GM12878 (cell line): Measurements from ENCODE around the gene EXD3. TPM values are rescaled to one million over a fixed set of nuclear protein-coding genes. Genes with fewer than 3 reads are reported as not detected.

Source experiments
- ATAC-seq: fragments of 200-7000 bp; cut with Tn5 transposase; 3 replicates; pipeline ENCODE4 v1.9.1; 2020; ENCODE audit warnings: mild to moderate bottlenecking, moderate library complexity
- BruUV-seq: library from RNA; stranded (reverse); fragments of 400-500 nt; replicated peaks from 2 replicates; lab custom pipeline; 2021; lab: Mats Ljungman, UMichigan
- CTCF ChIA-PET: fragments of 300-600 bp; sonication (Branson Sonifier 250); formaldehyde crosslinking; extraction: SDS; loops from one replicate; lab custom pipeline; 2021; ENCODE audit warnings: inconsistent platforms; lab: Yijun Ruan, JAX
- POLR2A ChIA-PET: fragments of 350-600 bp; formaldehyde crosslinking; extraction: SDS; loops from one replicate; lab custom pipeline; 2021; ENCODE audit warnings: inconsistent platforms; lab: Charles Lee
- RAD21 ChIA-PET: fragments of 300-600 bp; sonication (Branson Sonifier 250); formaldehyde crosslinking; loops from one replicate; lab custom pipeline; 2023; ENCODE audit warnings: antibody characterized with exemption; ENCODE audit not compliant: unreplicated experiment; lab: Charles Lee
- SMC1A ChIA-PET: fragments of 300-600 bp; sonication (Branson Sonifier 250); formaldehyde crosslinking; loops from one replicate; lab custom pipeline; 2023; ENCODE audit not compliant: unreplicated experiment, uncharacterized antibody; lab: Charles Lee
- DNase-seq: peaks from one replicate; pipeline ENCODE4 v3.0.0-alpha.2; 2011; ENCODE audit warnings: low read depth, low spot score
- FAIRE-seq: peaks from 3 replicates; lab custom pipeline; 2011; peaks lifted over from hg19 to GRCh38; lab: Jason Lieb, UNC
- H2AFZ ChIP-seq: 2 replicates; pipeline ENCODE4 v1.6.0; 2011; ENCODE audit warnings: low read depth, low read length, control low read depth; ENCODE audit not compliant: control insufficient read depth
- H3K27ac ChIP-seq: 2 replicates; pipeline ENCODE4 v1.5.1; 2011; ENCODE audit warnings: control low read depth; ENCODE audit not compliant: control insufficient read depth, insufficient read depth
- H3K27me3 ChIP-seq, 2 experiments: replicated peaks in 1 of 2; 2 replicates each; pipeline versions ENCODE4 v1.6.0 to v1.6.1; 2011; ENCODE audit warnings: low read length in 1 of 2; ENCODE audit not compliant: control insufficient read depth in 2 of 2, insufficient read depth in 2 of 2
- H3K36me3 ChIP-seq, 2 experiments: 2 replicates each; pipeline ENCODE4 v1.5.1; 2011; ENCODE audit warnings: low read length in 1 of 2; ENCODE audit not compliant: control insufficient read depth in 2 of 2, insufficient read depth in 2 of 2
- H3K4me1 ChIP-seq: 2 replicates; pipeline ENCODE4 v1.6.1; 2011; ENCODE audit warnings: mild to moderate bottlenecking, low read length, moderate library complexity, mixed read lengths; ENCODE audit not compliant: control insufficient read depth, insufficient read depth
- H3K4me2 ChIP-seq: 2 replicates; pipeline ENCODE4 v1.6.0; 2011; ENCODE audit warnings: control low read depth; ENCODE audit not compliant: control insufficient read depth, insufficient read depth
- H3K4me3 ChIP-seq: fragments of 200-600 bp; sonication (generic); 2 replicates; pipeline ENCODE4 v1.5.1; 2016
- H3K79me2 ChIP-seq: 2 replicates; pipeline ENCODE4 v1.6.0; 2011; ENCODE audit warnings: low read length; ENCODE audit not compliant: control insufficient read depth, insufficient read depth
- H3K9ac ChIP-seq: 2 replicates; pipeline ENCODE4 v1.8.0; 2011; ENCODE audit warnings: low read length, control low read depth, mixed read lengths; ENCODE audit not compliant: control insufficient read depth, insufficient read depth
- H3K9me3 ChIP-seq: replicated peaks from 3 replicates; pipeline ENCODE4 v1.5.1; 2011; ENCODE audit warnings: mild to moderate bottlenecking, low read length; ENCODE audit not compliant: control insufficient read depth, insufficient read depth
- H4K20me1 ChIP-seq: 2 replicates; pipeline ENCODE4 v1.6.0; 2011; ENCODE audit not compliant: control insufficient read depth, insufficient read depth
- BRCA1 ChIP-seq: IDR thresholded peaks from 2 replicates; pipeline ENCODE4 v1.6.1; 2011; ENCODE audit warnings: low read depth, low read length, improper control_type of control experiment
- CHD4 ChIP-seq: fragments of 200-600 bp; sonication (generic); IDR thresholded peaks from 2 replicates; pipeline ENCODE4 v1.6.1; 2016; ENCODE audit warnings: mild to moderate bottlenecking
- EED ChIP-seq: sonication (generic); IDR thresholded peaks from 2 replicates; pipeline ENCODE4 v1.6.1; 2016; ENCODE audit warnings: antibody characterized with exemption, low read depth
- EGR1 ChIP-seq, 2 experiments: IDR thresholded peaks; 1 replicate in 1 of 2; 2 replicates in 1 of 2; pipeline ENCODE4 v1.6.1; 2011 to 2012; ENCODE audit warnings: low read depth in 2 of 2, low read length in 2 of 2, borderline replicate concordance in 1 of 2, mild to moderate bottlenecking in 1 of 2, moderate library complexity in 1 of 2
- FOS ChIP-seq: IDR thresholded peaks from 3 replicates; pipeline ENCODE4 v1.6.1; 2011; ENCODE audit warnings: borderline replicate concordance; ENCODE audit not compliant: insufficient read length; ENCODE audit errors: extremely low read depth
- NFXL1 ChIP-seq: fragments of 450-650 bp; IDR thresholded peaks from 2 replicates; pipeline ENCODE4 v1.6.1; 2017; ENCODE audit warnings: antibody characterized with exemption, mild to moderate bottlenecking, borderline replicate concordance
- POLR2AphosphoS5 ChIP-seq: IDR thresholded peaks from 2 replicates; pipeline ENCODE4 v1.6.1; 2011; ENCODE audit warnings: mild to moderate bottlenecking, low read length, inconsistent platforms
- RB1 ChIP-seq: fragments of 450-650 bp; formaldehyde crosslinking; IDR thresholded peaks from 2 replicates; pipeline ENCODE4 v1.6.1; 2017; ENCODE audit warnings: mild to moderate bottlenecking, borderline replicate concordance
- SREBF2 ChIP-seq: IDR thresholded peaks from 2 replicates; pipeline ENCODE4 v1.6.1; 2012; ENCODE audit warnings: mild to moderate bottlenecking, low read length
- TBL1XR1 ChIP-seq: IDR thresholded peaks from 2 replicates; pipeline ENCODE4 v1.6.1; 2012; ENCODE audit warnings: low read depth, low read length, improper control_type of control experiment
- TCF12 ChIP-seq: IDR thresholded peaks from 2 replicates; pipeline ENCODE4 v1.6.1; 2011; ENCODE audit warnings: low read depth, mild to moderate bottlenecking, low read length
- ZNF274 ChIP-seq: IDR thresholded peaks from one replicate; pipeline ENCODE4 v1.8.0; 2011; ENCODE audit not compliant: insufficient read length, insufficient read depth
- WGBS: methylation state at CpG from one replicate; pipeline ENCODE4 v1.1.6; 2016; ENCODE audit warnings: low lambda C conversion rate; ENCODE audit not compliant: insufficient replicate concordance, insufficient coverage; ENCODE audit errors: missing lambda C conversion rate; 5-methylcytosine and 5-hydroxymethylcytosine counted together
- in situ Hi-C: fragments of 300-500 bp; cut with MboI; formaldehyde crosslinking; loops from 9 replicates; pipeline ENCODE4 v1.14.3; 2018; ENCODE audit warnings: mixed read lengths
- intact Hi-C: fragments of 100-400 bp; cut with micrococcal nuclease; formaldehyde crosslinking; loops from one replicate; pipeline ENCODE4 v1.14.2; 2022; ENCODE audit not compliant: unreplicated experiment
- polyA plus RNA-seq, 11 experiments: library from polyadenylated mRNA; depleted of rRNA in 4 of 11; unstranded in 6 of 11; stranded (reverse) in 5 of 11; fragments of >200 nt; fragmentation: Nextera tagmentation in 4 of 11; fragmentation: Illumina TruSeq in 1 of 11; extraction: Ambion mirVana in 4 of 11; extraction: Trizol in 1 of 11; gene quantifications; 1 replicate in 1 of 11; 2 replicates in 10 of 11; pipeline versions ENCODE4 v1.2.1 to v1.2.3, GENCODE V29; 2011 to 2016; ENCODE audit warnings: inconsistent platforms in 2 of 11, missing spikeins in 2 of 11, low read depth in 1 of 11
- total RNA-seq, 4 experiments: library from RNA; depleted of rRNA in 3 of 4; stranded (reverse); fragments of >200 nt in 3 of 4; fragmentation: Illumina TruSeq in 1 of 4; extraction: Trizol in 1 of 4; gene quantifications; 2 replicates each; pipeline versions ENCODE4 v1.2.1 to v1.2.3, GENCODE V29; 2013 to 2021
- TF ChIP-seq, protein P1 (sequence below): fragments of 450-650 bp; IDR thresholded peaks from 2 replicates; pipeline ENCODE4 v1.6.1; 2017; ENCODE audit warnings: low read depth, mild to moderate bottlenecking, moderate library complexity
- TF ChIP-seq, protein P2 (sequence below), 3 experiments: IDR thresholded peaks in 2 of 3; conservative IDR thresholded peaks in 1 of 3; 2 replicates each; pipeline ENCODE4 v1.5.1; 2011; ENCODE audit warnings: low read depth in 3 of 3, low read length in 3 of 3, mild to moderate bottlenecking in 3 of 3, control low read depth in 2 of 3, moderate library complexity in 2 of 3, inconsistent platforms in 1 of 3, mixed read lengths in 1 of 3; ENCODE audit not compliant: control insufficient read depth in 2 of 3, insufficient read depth in 1 of 3; ENCODE audit errors: extremely low read depth in 1 of 3
- TF ChIP-seq, protein P3 (sequence below): IDR thresholded peaks from 2 replicates; pipeline ENCODE4 v1.6.1; 2011; ENCODE audit warnings: low read depth, mild to moderate bottlenecking, low read length, moderate library complexity, borderline replicate concordance; ENCODE audit errors: extremely low read depth
- TF ChIP-seq, protein P4 (sequence below): fragments of 450-650 bp; IDR thresholded peaks from 2 replicates; pipeline ENCODE4 v1.6.1; 2017; ENCODE audit warnings: mild to moderate bottlenecking, moderate library complexity

Gene EXD3
- total and polyA plus RNA-seq, 10 of the 15 experiments (the other 5 are each of a cell fraction or from before 2014, with no cell fraction given): 0.21 to 7.1 (median 3.6) TPM

DNA sequence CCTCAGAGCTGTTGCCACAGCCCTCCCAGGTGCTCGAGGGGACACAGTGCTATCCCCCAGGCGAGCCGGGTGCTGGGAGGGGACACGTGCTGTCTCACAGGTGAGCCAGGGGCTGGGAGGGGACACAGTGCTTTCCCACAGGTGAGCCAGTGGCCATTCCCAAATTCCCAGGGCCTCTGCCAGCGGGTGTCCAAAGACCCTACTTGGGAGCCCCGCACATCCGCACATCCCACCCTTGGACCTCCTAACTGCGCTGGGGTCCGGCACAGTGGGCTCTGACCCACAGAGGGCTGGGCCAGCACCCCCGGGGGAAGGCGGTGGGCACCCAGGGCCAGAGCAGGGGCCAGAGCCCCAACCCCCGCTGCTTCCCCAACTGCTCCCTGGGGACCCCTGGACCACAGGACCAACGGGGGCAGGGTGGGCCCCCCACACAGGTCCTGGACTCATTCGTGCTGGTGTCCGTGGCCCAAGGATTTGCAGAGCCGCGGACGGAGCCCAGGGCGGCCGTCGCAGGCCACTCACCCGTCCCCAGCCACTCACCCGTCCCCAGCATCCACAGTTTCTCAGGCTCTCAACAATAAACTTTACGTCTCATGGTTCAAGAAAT is 17.9 kb downstream of the EXD3 start:
- Histone ChIP-seq H3K36me3 (no peaks in the 10 kb centered on the region; a peak in 1 of 4 replicates), H3K27ac (no peak overlapping the region), H3K4me3 (no peak overlapping the region), H3K79me2 (no peaks in the 10 kb centered on the region), H3K27me3 (no peaks in the 10 kb centered on the region), H4K20me1 (no peaks in the 10 kb centered on the region), H2AFZ (no peak overlapping the region), H3K4me2 (no peak overlapping the region), H3K4me1 (peaks cover 5% of the 10 kb centered on the region), H3K9ac (no peak overlapping the region), H3K9me3 (peaks cover 17% of the 10 kb centered on the region)
- BruUV-seq: no TSS peak
- DNase-seq (no peak), ATAC-seq (no peak), FAIRE-seq (no peak)
- RAD21 ChIA-PET: no interaction called here
- SMC1A ChIA-PET: no interaction called here
- POLR2A ChIA-PET: no interaction called here
- 90% methylated on average over 18 of the region's 24 CpGs for WGBS
- in situ Hi-C loops: loop anchor here (5.0 kb wide), 1 partner anchor 113 kb away; no protein-coding TSS in a partner anchor
- intact Hi-C loops: no loop called here
- CTCF ChIA-PET: interaction anchor here (1.0 kb wide), 1 partner anchor 309 kb away, joined by 3 read pairs; no protein-coding TSS in a partner anchor
- no peak for TF ChIP-seq TBL1XR1
- TF ChIP-seq TCF12: no peak
- TF ChIP-seq, protein P1, sequence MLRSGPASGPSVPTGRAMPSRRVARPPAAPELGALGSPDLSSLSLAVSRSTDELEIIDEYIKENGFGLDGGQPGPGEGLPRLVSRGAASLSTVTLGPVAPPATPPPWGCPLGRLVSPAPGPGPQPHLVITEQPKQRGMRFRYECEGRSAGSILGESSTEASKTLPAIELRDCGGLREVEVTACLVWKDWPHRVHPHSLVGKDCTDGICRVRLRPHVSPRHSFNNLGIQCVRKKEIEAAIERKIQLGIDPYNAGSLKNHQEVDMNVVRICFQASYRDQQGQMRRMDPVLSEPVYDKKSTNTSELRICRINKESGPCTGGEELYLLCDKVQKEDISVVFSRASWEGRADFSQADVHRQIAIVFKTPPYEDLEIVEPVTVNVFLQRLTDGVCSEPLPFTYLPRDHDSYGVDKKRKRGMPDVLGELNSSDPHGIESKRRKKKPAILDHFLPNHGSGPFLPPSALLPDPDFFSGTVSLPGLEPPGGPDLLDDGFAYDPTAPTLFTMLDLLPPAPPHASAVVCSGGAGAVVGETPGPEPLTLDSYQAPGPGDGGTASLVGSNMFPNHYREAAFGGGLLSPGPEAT: no peak
- TF ChIP-seq CHD4: no peak
- TF ChIP-seq, protein P2, sequence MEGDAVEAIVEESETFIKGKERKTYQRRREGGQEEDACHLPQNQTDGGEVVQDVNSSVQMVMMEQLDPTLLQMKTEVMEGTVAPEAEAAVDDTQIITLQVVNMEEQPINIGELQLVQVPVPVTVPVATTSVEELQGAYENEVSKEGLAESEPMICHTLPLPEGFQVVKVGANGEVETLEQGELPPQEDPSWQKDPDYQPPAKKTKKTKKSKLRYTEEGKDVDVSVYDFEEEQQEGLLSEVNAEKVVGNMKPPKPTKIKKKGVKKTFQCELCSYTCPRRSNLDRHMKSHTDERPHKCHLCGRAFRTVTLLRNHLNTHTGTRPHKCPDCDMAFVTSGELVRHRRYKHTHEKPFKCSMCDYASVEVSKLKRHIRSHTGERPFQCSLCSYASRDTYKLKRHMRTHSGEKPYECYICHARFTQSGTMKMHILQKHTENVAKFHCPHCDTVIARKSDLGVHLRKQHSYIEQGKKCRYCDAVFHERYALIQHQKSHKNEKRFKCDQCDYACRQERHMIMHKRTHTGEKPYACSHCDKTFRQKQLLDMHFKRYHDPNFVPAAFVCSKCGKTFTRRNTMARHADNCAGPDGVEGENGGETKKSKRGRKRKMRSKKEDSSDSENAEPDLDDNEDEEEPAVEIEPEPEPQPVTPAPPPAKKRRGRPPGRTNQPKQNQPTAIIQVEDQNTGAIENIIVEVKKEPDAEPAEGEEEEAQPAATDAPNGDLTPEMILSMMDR (IDR thresholded peaks at IDR 0.05 in 2 of 3, conservative IDR thresholded peaks at IDR 0.05 in 1 of 3; ENCODE audit: control insufficient read depth in 2 of 3, extremely low read depth in 1 of 3, insufficient read depth in 1 of 3, low read depth in 3 of 3, low read length in 3 of 3): no peak
- TF ChIP-seq SREBF2: no peak
- no peak for TF ChIP-seq EGR1 (IDR thresholded peaks at IDR 0.05; ENCODE audit: borderline replicate concordance in 1 of 2, low read depth in 2 of 2, low read length in 2 of 2)
- TF ChIP-seq, protein P3, sequence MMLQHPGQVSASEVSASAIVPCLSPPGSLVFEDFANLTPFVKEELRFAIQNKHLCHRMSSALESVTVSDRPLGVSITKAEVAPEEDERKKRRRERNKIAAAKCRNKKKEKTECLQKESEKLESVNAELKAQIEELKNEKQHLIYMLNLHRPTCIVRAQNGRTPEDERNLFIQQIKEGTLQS: no peak
- TF ChIP-seq FOS: no peak
- no peak for TF ChIP-seq NFXL1
- no peak for TF ChIP-seq POLR2AphosphoS5
- no peak for TF ChIP-seq RB1
- TF ChIP-seq, protein P4, sequence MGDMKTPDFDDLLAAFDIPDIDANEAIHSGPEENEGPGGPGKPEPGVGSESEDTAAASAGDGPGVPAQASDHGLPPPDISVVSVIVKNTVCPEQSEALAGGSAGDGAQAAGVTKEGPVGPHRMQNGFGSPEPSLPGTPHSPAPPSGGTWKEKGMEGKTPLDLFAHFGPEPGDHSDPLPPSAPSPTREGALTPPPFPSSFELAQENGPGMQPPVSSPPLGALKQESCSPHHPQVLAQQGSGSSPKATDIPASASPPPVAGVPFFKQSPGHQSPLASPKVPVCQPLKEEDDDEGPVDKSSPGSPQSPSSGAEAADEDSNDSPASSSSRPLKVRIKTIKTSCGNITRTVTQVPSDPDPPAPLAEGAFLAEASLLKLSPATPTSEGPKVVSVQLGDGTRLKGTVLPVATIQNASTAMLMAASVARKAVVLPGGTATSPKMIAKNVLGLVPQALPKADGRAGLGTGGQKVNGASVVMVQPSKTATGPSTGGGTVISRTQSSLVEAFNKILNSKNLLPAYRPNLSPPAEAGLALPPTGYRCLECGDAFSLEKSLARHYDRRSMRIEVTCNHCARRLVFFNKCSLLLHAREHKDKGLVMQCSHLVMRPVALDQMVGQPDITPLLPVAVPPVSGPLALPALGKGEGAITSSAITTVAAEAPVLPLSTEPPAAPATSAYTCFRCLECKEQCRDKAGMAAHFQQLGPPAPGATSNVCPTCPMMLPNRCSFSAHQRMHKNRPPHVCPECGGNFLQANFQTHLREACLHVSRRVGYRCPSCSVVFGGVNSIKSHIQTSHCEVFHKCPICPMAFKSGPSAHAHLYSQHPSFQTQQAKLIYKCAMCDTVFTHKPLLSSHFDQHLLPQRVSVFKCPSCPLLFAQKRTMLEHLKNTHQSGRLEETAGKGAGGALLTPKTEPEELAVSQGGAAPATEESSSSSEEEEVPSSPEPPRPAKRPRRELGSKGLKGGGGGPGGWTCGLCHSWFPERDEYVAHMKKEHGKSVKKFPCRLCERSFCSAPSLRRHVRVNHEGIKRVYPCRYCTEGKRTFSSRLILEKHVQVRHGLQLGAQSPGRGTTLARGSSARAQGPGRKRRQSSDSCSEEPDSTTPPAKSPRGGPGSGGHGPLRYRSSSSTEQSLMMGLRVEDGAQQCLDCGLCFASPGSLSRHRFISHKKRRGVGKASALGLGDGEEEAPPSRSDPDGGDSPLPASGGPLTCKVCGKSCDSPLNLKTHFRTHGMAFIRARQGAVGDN: no peak
- TF ChIP-seq BRCA1: no peak
- TF ChIP-seq ZNF274: no peak
- no peak for TF ChIP-seq EED
